Measurements from ENCODE around the gene PNKP.

PNKP gene

DNA sequence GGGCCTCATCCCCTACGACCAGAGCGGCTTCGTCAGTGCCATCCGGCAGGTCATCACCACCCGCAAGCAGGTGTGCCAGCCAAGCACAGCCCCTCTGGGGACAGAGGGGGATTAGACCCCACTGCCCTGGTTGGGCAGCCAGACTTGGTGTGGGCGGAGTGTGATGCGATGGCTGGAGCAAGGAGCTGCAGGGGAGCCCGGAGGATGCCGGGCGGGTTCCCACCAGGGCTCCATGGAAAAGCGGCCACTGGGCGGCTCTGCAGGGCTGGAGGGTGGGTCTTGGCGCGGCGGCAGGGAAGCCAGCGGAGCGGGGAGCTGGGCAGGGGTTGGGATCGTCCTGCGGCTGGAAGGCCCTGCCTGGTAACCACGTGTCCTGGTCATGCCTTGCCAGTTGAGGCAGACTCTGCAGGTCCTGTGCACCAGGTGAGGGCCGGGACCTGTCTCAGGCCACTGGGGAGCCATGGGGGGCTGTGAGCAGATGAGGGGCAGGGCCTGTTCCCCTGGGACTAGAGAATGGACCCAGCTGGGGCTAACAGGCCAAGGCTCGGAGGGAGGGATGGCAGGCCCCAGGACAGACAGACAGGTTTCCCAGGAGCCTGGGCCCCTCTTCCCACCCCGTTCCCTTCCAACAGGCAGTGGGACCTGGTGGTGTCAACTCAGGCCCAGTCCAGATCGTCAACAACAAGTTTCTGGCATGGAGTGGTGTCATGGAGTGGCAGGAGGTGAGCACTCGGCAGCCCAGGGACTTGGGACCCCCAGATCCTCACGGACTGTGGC is 10.1 kb downstream of the PNKP start:
- DNase-seq, result no peak

DNA sequence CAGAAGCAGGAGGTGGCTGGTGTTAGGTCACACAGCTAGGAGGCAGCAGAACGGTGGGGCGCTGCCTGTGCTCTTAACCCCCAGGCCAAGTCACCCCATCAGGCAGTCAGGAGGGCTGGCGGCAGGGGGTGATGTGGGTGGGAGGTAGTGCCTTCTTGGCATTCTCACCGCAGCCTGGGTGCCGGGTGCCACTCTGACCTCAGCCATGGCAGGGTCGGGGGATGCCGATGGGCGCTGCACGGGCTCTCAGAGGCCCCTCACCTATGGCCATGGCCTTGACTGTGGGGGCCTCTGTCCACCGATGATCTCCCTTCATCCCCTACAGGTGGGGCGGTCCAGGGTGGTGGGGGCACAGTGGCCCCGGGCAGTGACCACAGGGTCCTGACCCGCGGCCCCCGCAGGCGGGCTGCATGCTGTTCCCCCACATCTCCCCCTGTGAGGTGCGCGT is 10.8 kb downstream of the PNKP start:
- no peak for DNase-seq

DNA sequence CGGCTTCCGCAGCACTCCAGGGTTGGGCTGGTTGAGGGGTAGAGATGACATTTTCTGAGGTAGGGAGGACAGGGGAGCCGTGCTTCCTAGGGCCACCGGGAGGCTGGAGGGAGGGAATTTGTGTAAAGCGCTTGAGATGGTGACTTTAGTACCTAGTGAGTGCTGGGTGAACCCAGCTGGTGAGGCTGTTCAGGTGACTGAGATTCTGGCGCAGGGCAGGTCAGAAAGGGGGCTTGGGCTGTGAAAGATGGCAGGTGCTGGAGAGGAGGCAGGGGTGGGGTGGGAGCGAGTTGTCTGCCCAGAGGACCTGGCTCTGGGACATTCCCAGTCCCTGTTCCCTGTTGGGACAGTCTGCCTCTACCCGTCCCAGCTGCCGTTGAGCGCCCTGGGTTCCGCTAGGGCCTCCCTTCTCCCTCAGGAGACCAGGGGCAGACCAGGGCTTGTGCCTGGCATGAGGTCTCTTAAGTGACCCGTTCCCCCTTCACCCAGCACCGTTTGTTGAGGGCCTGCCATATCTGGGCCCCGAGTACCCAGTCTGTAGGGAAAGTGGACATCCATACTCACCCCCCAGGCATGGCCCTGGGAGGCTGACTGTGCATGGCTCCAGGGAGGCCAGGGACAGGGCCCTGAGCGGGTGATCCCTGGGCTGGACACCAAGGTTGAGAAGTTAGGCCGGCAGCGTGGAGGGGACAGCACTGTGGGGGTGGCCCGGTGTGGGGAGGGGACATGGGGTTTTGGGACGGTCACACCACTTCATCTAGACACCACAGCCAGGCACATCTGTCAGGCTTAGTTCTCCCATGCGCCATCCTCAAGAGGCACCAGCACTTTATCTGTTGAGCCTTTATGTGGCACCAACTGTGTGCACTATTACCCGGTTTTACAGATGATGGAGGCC is 11.5 kb downstream of the PNKP start:
- DNase-seq, result no peak

DNA sequence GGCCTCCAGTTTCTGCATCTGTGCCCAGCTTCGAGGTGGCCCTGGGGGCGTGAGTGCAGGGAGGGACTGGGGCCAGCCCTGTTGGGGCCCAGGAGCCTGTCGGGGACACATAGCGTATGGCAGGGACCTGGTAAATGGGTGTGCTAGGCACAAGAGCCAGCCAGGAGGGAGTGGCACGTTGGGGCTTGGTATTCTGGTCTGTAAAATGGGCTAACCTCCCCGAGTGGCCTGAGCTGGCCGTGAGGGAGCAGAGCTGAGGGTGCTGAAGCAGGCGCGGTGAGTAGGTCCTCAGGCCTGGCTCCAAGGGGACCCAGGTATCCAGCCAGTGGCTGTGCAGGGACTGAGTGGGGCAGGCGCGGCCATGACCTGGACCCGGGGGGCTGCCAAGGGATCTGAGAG is 12.1 kb downstream of the PNKP start:
- no peak for DNase-seq

DNA sequence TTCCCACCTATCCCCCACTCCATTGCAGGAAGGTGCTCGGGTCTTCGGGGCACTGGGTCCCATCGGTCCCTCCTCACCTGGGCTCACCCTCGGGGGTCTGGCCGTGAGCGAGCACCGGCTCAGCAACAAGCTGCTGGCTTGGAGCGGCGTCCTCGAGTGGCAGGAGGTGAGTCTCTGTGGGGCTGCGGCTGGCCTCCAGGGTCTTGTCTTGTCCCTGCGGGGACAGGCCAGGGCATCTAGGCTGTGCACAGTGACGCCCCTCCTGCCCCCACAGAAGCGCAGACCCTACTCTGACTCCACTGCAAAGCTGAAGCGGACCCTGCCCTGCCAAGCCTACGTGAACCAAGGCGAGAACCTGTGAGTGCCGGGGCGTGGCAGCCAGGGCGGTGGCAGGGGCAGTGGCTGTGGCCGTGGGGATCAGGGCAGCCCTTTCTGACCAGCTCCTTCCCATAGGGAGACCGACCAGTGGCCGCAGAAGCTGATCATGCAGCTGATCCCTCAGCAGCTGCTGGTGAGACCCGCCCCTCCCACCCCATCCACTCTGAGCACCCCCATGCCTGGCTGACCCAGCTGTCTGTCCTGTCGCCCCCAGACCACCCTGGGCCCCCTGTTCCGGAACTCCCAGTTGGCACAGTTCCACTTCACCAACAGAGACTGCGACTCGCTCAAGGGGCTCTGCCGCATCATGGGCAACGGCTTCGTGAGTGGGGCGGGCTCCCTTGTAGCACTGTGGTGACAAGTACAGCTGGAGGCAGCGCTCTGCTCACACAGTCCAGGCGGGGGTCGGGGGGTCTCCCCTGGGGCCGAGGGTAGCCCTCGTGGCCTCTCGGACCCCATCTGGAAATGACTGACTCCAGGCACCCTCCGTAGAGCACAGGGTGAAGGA is 12.8 kb downstream of the PNKP start:
- no peak for DNase-seq

DNA sequence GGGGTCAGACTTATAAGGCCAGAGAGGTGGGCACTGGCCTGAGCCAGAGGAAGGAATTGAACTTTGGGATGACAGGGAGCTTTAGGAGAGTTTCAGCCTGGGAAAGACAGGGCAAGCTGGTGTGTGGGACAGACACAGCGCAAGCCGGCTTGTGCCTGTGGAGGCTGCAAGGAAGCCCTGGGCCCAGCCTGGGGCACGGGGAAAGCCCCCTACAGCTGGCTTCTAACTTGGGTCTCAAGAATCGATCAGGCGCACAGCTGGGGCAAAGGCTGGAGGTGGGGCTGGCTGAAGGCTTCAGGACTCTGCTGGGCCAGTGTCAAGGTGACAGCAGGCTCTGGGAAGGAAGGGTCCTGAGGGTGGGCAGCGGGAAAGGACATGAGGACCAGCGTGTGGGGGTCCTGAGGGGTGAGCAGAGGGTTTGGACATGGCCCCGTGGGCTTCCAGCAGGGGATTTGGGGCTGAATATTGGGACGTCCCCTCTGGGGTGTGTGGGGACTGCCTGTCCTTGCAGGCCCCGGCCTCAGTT is 13.5 kb downstream of the PNKP start:
- no peak for DNase-seq

DNA sequence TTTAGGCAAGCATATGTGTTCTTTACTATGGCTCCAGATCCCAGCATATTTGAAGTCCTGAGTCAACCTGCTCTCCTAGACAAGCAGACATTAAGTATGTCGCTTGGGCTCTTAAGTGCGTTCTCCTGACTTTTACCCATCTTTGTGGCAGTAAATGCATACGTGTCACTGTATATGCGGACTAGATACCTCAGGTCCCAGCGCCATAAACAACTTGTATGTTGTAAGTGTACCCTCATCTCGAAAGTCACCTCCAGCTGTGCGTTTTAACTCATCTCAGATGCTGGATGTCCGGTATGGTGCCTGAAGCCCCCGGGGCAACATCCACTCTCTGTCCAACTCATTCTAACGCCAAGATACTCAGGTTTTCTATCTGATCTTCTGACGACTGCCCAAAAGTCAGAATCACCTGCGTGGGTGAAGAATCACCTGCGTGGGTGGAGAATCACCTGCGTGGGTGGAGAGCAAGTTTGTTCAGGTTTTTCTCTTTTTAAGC is 14.7 kb downstream of the PNKP start:
- no peak for DNase-seq

DNA sequence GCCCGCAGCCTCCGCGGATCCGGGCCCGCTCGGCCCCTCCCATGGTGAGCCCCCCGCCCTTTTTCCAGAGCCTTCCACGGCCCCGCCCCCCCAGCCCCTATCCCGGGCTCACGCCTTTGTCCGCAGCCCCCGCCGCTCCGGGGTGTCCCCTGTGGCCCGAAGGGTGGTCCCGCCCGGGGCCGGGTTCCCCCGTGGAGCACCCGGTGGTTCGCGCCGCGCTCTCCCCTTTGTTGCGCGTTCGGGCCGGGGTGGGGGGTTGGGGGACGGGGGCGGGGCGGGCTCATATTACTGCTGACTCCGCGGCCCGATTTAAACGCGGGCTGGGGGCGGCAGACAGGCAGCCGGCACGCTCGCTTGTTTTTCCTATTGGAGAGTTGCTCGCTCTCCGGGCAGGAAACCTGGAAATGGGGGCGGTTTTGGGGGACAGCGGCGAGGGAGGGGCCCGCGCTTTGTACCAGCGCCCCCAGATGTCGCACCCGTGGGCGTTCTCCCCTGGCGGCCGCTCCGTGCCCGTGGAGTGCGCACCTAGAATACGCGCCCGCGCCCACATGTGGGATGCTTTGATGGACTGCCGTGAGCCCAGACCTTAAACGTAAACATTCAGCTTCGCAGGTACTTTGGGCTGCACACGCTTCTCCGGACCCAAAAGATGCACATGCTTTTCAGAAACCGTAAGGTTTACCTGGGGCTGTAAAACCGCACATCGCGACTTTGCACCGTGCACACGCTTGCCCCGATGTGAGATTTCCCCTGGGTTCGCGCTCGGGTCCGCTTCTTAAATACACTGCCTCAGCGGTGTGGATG is 15.7 kb downstream of the PNKP start:
- DNase-seq, result no peak

DNA sequence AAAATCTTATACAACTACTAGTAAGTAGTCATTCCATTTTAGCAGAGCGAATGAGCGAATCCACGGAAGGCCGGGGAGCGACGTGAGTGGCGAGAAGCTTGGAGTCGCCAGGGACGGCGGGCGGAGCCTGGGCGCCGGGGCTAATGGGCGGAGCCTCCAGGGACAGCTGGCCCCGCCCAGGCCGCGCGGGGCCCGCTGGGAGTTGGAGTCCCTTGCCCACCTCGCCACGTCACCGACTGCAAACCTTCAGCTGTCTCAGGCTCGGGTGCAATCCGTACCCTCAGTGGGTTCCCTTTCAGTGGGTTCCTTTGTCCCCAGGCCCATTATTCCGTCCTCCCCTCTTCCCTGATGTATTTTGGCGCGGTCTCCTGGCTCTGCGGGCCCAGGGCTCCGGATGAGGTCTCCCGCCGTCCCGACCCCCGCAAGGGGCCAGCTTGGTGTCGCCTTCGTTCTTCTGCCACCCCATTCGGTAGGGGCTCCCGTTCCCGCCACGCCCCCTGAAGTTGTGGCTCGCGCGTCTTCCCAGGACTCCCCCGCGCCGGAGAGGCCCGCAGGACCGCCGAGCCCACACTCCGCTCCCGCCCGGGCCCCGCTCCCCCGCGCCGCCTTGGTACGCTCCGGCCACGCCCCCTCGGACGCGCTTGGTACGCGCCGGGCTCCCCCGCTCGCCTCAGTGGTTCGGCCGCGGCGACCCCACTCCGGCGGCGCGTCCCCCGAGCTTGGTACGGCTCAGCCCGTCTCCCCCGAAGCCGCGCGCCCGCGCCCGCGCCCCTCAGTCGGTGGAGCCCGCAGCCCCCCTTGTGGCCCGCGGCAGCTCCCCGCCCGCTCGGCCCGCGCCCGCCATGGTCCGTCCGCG is 16.7 kb downstream of the PNKP start, which contains the start of gene PTOV1:
Gene PTOV1 (plus strand): TSS at position 673 of the 856 bp plus-strand sequence.
- DNase-seq, result peak; percentile 56

DNA sequence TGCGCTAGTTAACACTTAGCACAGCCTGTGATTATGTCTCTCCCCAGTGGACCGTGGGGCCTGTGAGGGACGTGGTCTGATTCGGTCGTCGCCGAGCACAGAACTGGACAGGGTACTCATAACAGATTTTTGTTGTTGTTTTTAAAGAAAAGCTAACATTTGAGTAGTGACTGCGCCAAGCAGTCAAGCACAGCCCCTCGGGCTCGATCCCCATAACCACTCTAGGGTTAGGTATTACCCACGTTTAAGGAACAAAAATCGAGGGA is 17.2 kb downstream of the PNKP start:
- DNase-seq, result no peak

DNA sequence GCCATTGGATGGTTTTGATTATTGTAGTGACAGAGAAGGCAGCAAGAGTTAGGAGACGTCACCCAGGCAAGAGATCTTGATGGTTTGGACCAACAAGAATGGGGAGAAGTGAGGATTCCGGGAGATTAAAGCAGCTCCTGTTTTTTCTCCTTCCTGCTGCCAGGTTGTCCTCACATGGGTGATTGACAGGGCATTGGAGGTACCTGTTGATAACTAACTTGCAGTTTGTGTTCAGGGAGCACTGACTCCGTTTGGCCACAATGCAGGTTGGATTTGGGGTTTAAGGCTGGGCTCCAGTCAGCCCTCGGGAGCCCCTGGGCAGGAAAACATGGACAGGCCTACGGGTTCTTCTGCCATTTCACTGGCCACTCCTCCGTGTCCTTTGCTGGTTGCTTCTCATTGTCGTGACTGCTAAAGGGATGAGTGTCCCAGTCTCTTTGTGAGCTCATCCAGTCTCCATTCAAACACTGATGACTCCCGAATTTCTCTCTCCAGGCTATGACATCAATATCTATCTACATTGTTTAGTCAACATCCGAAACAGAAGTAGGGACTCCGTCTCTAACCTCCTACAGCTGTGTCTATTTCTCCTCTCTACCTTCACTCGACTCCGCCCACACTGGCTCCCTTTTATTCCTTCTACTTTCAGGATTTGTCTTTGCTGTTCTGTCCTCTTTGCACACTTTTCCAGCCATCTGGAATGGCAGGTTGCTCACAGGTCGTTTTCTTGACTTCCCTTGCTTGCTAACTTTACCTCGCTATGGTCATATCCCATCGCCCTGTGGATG is 17.7 kb downstream of the PNKP start:
- no peak for DNase-seq

DNA sequence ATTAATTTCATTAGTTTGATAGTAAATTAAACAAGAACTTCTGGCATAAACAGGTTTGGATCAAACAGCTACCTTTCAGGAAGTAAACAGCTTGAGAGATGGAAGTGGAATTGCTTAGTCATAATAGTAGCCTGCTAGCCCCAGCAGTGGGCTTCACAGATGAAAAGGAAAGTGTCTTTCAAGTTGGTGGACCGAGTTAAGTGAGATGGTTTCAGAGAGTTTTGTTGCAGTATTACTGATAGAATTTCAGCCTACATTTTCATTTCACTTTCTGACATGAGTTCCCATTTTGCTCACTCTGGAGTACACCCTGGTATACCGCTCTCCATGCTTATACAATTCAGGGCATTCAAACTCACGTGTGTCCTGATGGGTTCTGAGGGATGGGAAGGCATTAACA is 18.4 kb downstream of the PNKP start:
- DNase-seq, result no peak

DNA sequence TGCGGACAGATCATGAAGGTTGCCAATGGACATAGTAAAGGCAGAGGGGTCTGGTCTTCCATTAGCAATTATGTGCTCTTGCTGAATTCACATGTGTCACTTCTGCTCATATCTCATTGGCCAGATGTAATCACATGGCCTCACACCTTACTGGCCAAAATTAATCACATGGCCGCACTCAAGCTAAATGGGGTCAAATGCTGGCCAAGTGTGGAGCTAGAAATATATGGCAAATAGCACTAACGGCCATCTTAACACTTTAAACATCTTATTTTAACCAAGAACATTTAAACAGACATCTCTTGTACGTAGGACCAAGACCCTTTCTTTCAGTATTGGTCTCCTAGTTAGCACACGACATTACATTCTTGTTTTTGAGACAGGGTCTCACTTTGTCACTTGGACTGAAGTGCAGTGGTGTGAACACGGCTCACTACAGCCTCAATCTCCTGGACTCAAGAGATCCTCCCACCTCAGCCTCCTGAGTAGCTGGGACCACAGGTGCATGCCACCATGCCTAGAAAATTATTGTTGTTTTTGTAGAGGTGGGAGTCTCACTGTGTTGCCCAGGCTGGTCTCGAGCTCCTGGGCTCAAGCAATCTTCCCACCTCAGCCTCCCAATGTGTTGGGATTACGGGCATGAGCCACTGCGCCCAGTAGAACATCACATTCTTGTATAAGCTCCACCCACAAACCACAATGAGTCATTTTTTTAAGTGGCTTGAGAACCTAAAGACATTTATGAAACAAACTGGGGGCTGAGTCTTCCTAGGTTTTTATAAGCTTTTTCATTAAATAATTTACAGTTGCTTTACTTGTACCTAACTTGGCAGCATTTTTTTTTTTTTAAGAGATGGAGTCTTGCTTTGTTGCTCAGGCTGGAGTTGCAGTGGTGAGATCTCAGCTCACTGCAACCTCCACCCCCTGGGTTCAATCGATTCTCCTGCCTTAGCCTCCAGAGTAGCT is 19.4 kb downstream of the PNKP start:
- DNase-seq, result no peak

DNA sequence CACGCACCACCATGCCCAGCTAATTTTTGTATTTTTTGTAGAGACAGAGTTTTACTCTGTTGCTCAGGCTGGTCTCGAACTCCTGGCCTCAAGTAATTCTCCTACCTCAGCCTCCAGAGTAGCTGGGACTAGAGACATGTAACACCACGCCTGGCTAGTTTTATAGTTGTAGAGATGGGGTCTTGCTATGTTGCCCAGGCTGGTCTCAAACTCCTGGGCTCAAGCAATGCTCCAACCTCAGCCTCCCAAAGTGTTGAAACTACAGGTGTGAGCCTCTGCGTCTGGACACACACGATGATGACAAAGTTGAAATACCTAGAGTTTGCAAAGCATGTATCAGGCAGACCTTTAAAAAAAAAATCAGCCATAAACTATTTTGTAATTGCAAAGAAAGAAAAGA is 21.0 kb downstream of the PNKP start:
- no peak for DNase-seq

DNA sequence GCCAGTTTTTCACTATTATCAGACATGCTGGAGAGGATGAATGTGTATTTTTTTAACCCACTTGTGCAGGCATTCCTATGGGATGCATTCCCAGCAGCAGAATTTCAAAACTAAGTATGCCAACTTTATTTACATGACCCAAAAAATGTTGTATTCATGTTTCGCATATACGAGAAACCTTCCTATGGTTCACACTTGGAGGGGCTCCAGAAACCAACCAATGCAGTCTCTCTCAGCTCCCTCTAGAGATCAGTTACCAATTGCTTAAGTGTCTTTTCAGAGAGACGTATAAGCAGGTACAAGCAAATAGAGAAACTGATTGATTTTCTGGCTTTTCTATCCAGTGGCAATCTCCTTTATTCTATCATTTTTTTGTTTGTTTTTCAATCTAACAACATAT is 22.0 kb downstream of the PNKP start:
- DNase-seq, result no peak

DNA sequence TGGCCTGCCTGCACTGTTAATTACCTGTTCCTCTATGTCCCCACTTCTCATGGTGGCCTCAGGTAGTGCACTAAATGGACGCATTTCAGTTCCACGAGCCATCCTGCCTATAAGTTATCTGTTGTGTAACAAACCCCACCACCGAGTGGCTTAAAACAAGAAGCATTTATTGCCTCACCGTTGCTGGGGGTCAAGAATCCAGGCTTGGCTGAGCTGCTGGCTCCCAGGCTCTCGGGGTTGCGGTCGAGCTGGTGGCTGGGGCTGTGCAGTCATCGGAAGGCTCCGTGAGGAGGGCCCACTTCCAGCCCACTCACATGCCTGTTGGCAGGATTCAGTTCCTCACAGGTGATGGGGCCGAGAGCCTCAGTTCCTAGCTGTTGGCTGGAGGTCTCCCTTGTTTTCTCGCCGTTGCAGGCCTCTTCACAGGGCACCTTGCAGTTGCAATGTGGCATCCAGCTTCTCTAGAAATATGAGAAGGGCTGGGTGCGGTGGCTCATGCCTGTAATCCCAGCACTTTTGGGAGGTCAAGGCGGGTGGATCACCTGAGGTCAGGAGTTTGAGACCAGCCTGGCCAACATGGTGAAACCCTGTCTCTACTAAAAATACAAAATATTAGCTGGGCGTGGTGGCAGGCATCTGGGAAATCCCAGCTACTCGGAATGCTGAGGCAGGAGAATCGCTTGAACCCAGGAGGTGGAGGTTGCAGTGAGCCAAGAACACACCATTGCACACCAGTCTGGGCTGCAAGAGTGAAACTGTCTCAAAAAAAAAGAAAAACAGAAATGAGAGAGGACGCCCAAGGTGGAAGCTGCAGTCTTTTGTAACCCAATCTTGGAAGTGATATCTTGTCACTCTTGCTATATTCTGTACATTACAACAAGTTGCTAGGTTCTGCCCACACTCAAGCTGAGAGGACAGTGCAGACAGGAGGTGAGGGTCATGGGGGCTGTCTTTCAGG is 23.0 kb downstream of the PNKP start:
- no peak for DNase-seq

DNA sequence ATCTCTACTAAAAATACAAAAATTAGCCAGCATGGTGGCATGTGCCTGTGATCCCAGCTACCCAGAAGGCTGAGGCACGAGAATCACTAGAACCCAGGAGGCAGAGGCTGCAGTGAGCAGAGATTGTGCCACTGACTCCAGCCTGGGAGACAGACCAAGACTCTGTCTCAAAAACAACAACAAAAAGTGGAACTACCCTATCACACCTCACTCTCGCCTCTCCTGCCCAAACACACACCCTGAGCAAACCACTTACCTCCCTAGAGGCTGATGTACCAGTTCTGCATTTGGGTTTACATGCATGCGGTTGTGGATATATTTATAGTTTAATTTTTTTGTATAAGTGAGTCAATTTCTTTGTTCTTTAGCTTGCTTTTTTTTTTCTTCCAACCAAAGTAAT is 24.1 kb downstream of the PNKP start:
- DNase-seq, result no peak
